Muscle of leg (tissue), 11 donors: ENCODE measurements around the gene USF1. TPM values are rescaled to one million over a fixed set of nuclear protein-coding genes. Genes with fewer than 3 reads are reported as not detected.
"Not testable (repeated sequence)": the region's sequence is repeated elsewhere in the genome, so short reads cannot be mapped to it uniquely, and the experiment has no call there.

Experiments
- DNase-seq: peaks from one replicate; pipeline ENCODE4 v3.0.0; 2013
- H3K27ac ChIP-seq: one replicate; pipeline ENCODE4 v1.5.1; 2013; ENCODE audit warnings: mild to moderate bottlenecking, low read length, control low read depth
- H3K27me3 ChIP-seq: one replicate; pipeline ENCODE4 v1.6.1; 2013; ENCODE audit warnings: low read length; ENCODE audit not compliant: control insufficient read depth, insufficient read depth
- H3K36me3 ChIP-seq: one replicate; pipeline ENCODE4 v1.6.1; 2013; ENCODE audit warnings: low read length; ENCODE audit not compliant: control insufficient read depth, insufficient read depth
- H3K4me1 ChIP-seq: one replicate; pipeline ENCODE4 v1.6.1; 2013; ENCODE audit warnings: low read length; ENCODE audit not compliant: control insufficient read depth, insufficient read depth
- H3K4me3 ChIP-seq: one replicate; pipeline ENCODE4 v1.5.1; 2013; ENCODE audit warnings: low read length, control low read depth
- H3K9me3 ChIP-seq: replicated peaks from 2 replicates; pipeline ENCODE4 v1.6.1; 2013; ENCODE audit warnings: low read depth, low read length; ENCODE audit not compliant: control insufficient read depth
- WGBS: methylation state at CpG from one replicate; pipeline ENCODE4 v1.1.5; 2013; ENCODE audit warnings: missing lambda C conversion rate; ENCODE audit not compliant: insufficient coverage; 5-methylcytosine and 5-hydroxymethylcytosine counted together
- polyA plus RNA-seq, 8 donors: library from polyadenylated mRNA; unstranded; fragments of 120-200 nt; gene quantifications; one replicate each; pipeline versions ENCODE4 v1.2.1 to v1.2.3, GENCODE V29; 2013; ENCODE audit warnings: inconsistent platforms in 1 of 8, low replicate concordance in 1 of 8; ENCODE audit not compliant: insufficient read length in 8 of 8, insufficient read depth in 1 of 8
- total RNA-seq: library from RNA; stranded (reverse); fragments of 120-200 nt; gene quantifications from one replicate; pipeline ENCODE4 v1.2.4, GENCODE V29; 2013

USF1 gene
- total and polyA plus RNA-seq, 9 donors, result 34.9 to 46.9 (median 38.2) TPM

- DNase-seq, result peak; percentile 59
- no peak overlapping the region for H3K27ac ChIP-seq
- H3K9me3 ChIP-seq, result no peaks in the 10 kb centered on the region
- no peaks in the 10 kb centered on the region for H3K4me1 ChIP-seq
- H3K27me3 ChIP-seq, result no peaks in the 10 kb centered on the region
- H3K36me3 ChIP-seq, result peaks cover 6% of the 10 kb centered on the region
- H3K4me3 ChIP-seq, result no peak overlapping the region
- 6% methylated on average over 3 of the region's 14 CpGs for WGBS
These were observed 52.1 kb downstream of the USF1 start for GRCh38 chr1:160993544-160994193.

DNA sequence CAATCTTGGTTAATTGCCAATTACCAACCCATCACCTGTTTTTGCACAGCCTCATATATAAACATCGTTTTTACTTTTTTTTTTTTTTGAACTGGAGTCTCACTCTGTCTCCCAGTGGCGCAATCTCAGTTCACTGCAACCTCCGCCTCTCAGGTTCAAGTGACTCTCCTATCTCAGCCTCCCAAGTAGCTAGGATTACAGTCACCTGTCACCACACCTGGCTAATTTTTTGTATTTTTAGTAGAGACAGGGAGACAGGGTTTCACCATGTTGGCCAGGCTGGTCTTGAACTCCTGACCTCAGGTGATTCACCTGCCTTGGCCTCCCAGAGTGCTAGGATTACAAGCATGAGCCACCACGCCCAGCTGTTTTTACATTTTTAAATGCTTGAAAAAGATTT lies 53.7 kb downstream of the USF1 start:
- not testable (repeated sequence) for H3K36me3 ChIP-seq, H3K27ac ChIP-seq, H3K4me1 ChIP-seq, H3K27me3 ChIP-seq, H3K9me3 ChIP-seq, DNase-seq, H3K4me3 ChIP-seq
- 88% methylated on average over 2 of the region's 4 CpGs for WGBS

Other genes starting within 250 kb of the USF1 start
- gene LY9, start 249.8 kb downstream of the USF1 start, total RNA-seq, result 0.13 TPM
- gene LY9, start 249.8 kb downstream of the USF1 start, polyA plus RNA-seq, result under 1 TPM in 7 of 8 donors, not detected in 1; 0.08 to 0.42 (median 0.16) TPM
- 0.13 TPM for gene CD244, start 183.1 kb downstream of the USF1 start, total RNA-seq
- 1 to 10 TPM in 1 of 8 donors, under 1 TPM in 7; 0.16 to 1.3 (median 0.30) TPM for gene CD244, start 183.1 kb downstream of the USF1 start, polyA plus RNA-seq
- 0.13 TPM for gene ITLN1, start 160.8 kb downstream of the USF1 start, total RNA-seq
- 1 to 10 TPM in 2 of 8 donors, under 1 TPM in 4, not detected in 2; 0.19 to 8.6 (median 0.37) TPM for gene ITLN1, start 160.8 kb downstream of the USF1 start, polyA plus RNA-seq
- gene ITLN2, start 91.2 kb downstream of the USF1 start, total RNA-seq, result not detected
- under 1 TPM in 1 of 8 donors, not detected in 7; 0.56 TPM for gene ITLN2, start 91.2 kb downstream of the USF1 start, polyA plus RNA-seq
- gene F11R, start 24.8 kb downstream of the USF1 start, total RNA-seq, result 11.7 TPM
- 10 to 100 TPM in 7 of 8 donors, 1 to 10 TPM in 1; 8.9 to 28.0 (median 12.7) TPM for gene F11R, start 24.8 kb downstream of the USF1 start, polyA plus RNA-seq
- gene TSTD1, start 7.0 kb downstream of the USF1 start, total RNA-seq, result 28.8 TPM
- gene TSTD1, start 7.0 kb downstream of the USF1 start, polyA plus RNA-seq, result 10 to 100 TPM; 22.4 to 36.7 (median 25.4) TPM
- 1.3 TPM for gene ARHGAP30, start 23.9 kb upstream of the USF1 start, total RNA-seq
- gene ARHGAP30, start 23.9 kb upstream of the USF1 start, polyA plus RNA-seq, result 1 to 10 TPM; 2.7 to 3.4 (median 2.9) TPM
- 0.04 TPM for gene NECTIN4, start 43.6 kb upstream of the USF1 start, total RNA-seq
- 1 to 10 TPM in 1 of 8 donors, under 1 TPM in 6, not detected in 1; 0.05 to 6.1 (median 0.10) TPM for gene NECTIN4, start 43.6 kb upstream of the USF1 start, polyA plus RNA-seq
- gene KLHDC9, start 52.4 kb upstream of the USF1 start, total RNA-seq, result 1.0 TPM
- gene KLHDC9, start 52.4 kb upstream of the USF1 start, polyA plus RNA-seq, result 1 to 10 TPM in 2 of 8 donors, under 1 TPM in 6; 0.23 to 1.5 (median 0.64) TPM
- 29.5 TPM for gene PFDN2, start 72.1 kb upstream of the USF1 start, total RNA-seq
- gene PFDN2, start 72.1 kb upstream of the USF1 start, polyA plus RNA-seq, result 10 to 100 TPM; 70.9 to 93.0 (median 74.8) TPM
- gene NIT1, start 72.1 kb upstream of the USF1 start, total RNA-seq, result 29.1 TPM
- gene NIT1, start 72.1 kb upstream of the USF1 start, polyA plus RNA-seq, result 10 to 100 TPM; 26.7 to 34.3 (median 30.2) TPM
- 16.8 TPM for gene DEDD, start 86.7 kb upstream of the USF1 start, total RNA-seq
- 10 to 100 TPM; 36.1 to 48.1 (median 40.7) TPM for gene DEDD, start 86.7 kb upstream of the USF1 start, polyA plus RNA-seq
- gene UFC1, start 108.0 kb upstream of the USF1 start, total RNA-seq, result 79.8 TPM
- gene UFC1, start 108.0 kb upstream of the USF1 start, polyA plus RNA-seq, result 100 to 1,000 TPM in 7 of 8 donors, 10 to 100 TPM in 1; 90.7 to 132 (median 107) TPM
- gene USP21, start 113.5 kb upstream of the USF1 start, total RNA-seq, result 10.4 TPM
- 10 to 100 TPM; 24.6 to 36.2 (median 26.3) TPM for gene USP21, start 113.5 kb upstream of the USF1 start, polyA plus RNA-seq
- 22.4 TPM for gene PPOX, start 120.4 kb upstream of the USF1 start, total RNA-seq
- gene PPOX, start 120.4 kb upstream of the USF1 start, polyA plus RNA-seq, result 10 to 100 TPM; 16.1 to 28.6 (median 22.3) TPM
- 16.7 TPM for gene B4GALT3, start 131.5 kb upstream of the USF1 start, total RNA-seq
- 10 to 100 TPM; 22.3 to 29.8 (median 23.5) TPM for gene B4GALT3, start 131.5 kb upstream of the USF1 start, polyA plus RNA-seq
- 7.8 TPM for gene ADAMTS4, start 153.1 kb upstream of the USF1 start, total RNA-seq
- gene ADAMTS4, start 153.1 kb upstream of the USF1 start, polyA plus RNA-seq, result 10 to 100 TPM in 4 of 8 donors, 1 to 10 TPM in 4; 8.6 to 14.1 (median 10.6) TPM
- 84.4 TPM for gene NDUFS2, start 156.4 kb upstream of the USF1 start, total RNA-seq
- gene NDUFS2, start 156.4 kb upstream of the USF1 start, polyA plus RNA-seq, result 100 to 1,000 TPM; 134 to 163 (median 146) TPM
- gene FCER1G, start 169.3 kb upstream of the USF1 start, total RNA-seq, result 6.9 TPM
- gene FCER1G, start 169.3 kb upstream of the USF1 start, polyA plus RNA-seq, result 10 to 100 TPM; 13.2 to 24.9 (median 20.4) TPM
- 1.7 TPM for gene APOA2, start 177.7 kb upstream of the USF1 start, total RNA-seq
- 10 to 100 TPM in 2 of 8 donors, 1 to 10 TPM in 1, under 1 TPM in 2, not detected in 3; 0.17 to 31.3 (median 1.7) TPM for gene APOA2, start 177.7 kb upstream of the USF1 start, polyA plus RNA-seq
- gene TOMM40L, start 180.1 kb upstream of the USF1 start, total RNA-seq, result 9.3 TPM
- gene TOMM40L, start 180.1 kb upstream of the USF1 start, polyA plus RNA-seq, result 10 to 100 TPM in 2 of 8 donors, 1 to 10 TPM in 6; 8.7 to 11.0 (median 9.6) TPM
- not detected for gene NR1I3, start 192.2 kb upstream of the USF1 start, total RNA-seq
- gene NR1I3, start 192.2 kb upstream of the USF1 start, polyA plus RNA-seq, result 1 to 10 TPM in 6 of 8 donors, under 1 TPM in 2; 0.50 to 1.5 (median 1.1) TPM
- gene PCP4L1, start 212.8 kb upstream of the USF1 start, total RNA-seq, result 0.04 TPM
- gene PCP4L1, start 212.8 kb upstream of the USF1 start, polyA plus RNA-seq, result 1 to 10 TPM in 1 of 8 donors, under 1 TPM in 6, not detected in 1; 0.13 to 1.2 (median 0.37) TPM